ENCODE data around the gene CEBPA. TPM values are rescaled to one million over a fixed set of nuclear protein-coding genes. Genes with fewer than 3 reads are reported as not detected.
A peak's percentile ranks its signal among the peaks of the same experiment; 100 is the strongest.

Gene CEBPA
- polyA plus RNA-seq, 3 donors = 17.9 to 76.3 (median 47.5) TPM

GRCh38 chr19:33280351-33280921 is 21.9 kb downstream of the CEBPA start:
- Mint-ChIP-seq H3K9me3 (peaks cover 0 to 3% (median 0%) of the 10 kb centered on the region in 7 donors), H3K27me3 (ENCODE audit: low read depth in 3 of 3) (peaks cover 0 to 4% (median 0%) of the 10 kb centered on the region in 3 donors), H3K4me1 (peaks cover 54% of the 10 kb centered on the region), H3K4me3 (peak overlapping the region; percentile 63 to 88), H3K36me3 (no peaks in the 10 kb centered on the region), H3K27ac (peak overlapping the region; percentile 77 to 96 (median 89))
- no peak for TF ChIP-seq CTCF (IDR thresholded peaks at IDR 0.05)
- Histone ChIP-seq H3K27me3 (ENCODE audit: control insufficient read depth in 2 of 2, insufficient read depth in 2 of 2, low read length in 2 of 2) (no peaks in the 10 kb centered on the region), H3K27ac (ENCODE audit: low read depth in 1 of 2, low read length in 2 of 2) (peak overlapping the region in 1 of 2 donors; percentile 53), H3K4me3 (replicated peaks in 1 of 3; ENCODE audit: low read depth in 2 of 3, low read length in 3 of 3) (peak overlapping the region in 1 of 3 experiments; percentile 55), H3K4me2 (replicated peaks; ENCODE audit: extremely low read depth, low read length, poor library complexity, severe bottlenecking) (peak overlapping the region; percentile 68), H3K9ac (ENCODE audit: insufficient read depth, low read length, poor library complexity, severe bottlenecking) (no peak overlapping the region), H3K79me2 (ENCODE audit: insufficient read depth, low read length) (no peaks in the 10 kb centered on the region), H4K20me1 (ENCODE audit: insufficient read depth, low read length) (no peaks in the 10 kb centered on the region), H3K4me1 (ENCODE audit: control insufficient read depth in 1 of 2, insufficient read depth in 2 of 2, low read length in 2 of 2) (peaks cover 56 to 65% of the 10 kb centered on the region in 2 donors), H2AFZ (ENCODE audit: insufficient read depth, low read depth, low read length, poor library complexity, severe bottlenecking) (no peak overlapping the region), H3K9me3 (replicated peaks in 1 of 2; ENCODE audit: control insufficient read depth in 1 of 2, insufficient read depth in 1 of 2, low read length in 2 of 2) (no peaks in the 10 kb centered on the region), H3K36me3 (replicated peaks in 1 of 2; ENCODE audit: control insufficient read depth in 1 of 2, insufficient read depth in 2 of 2, low read length in 2 of 2) (no peaks in the 10 kb centered on the region)
- peak in 2 of 3 donors; percentile 73 to 75 for DNase-seq
- 8% methylated on average over 6 of the region's 8 CpGs for WGBS (ENCODE audit: insufficient coverage)
- intact Hi-C loops (cut with micrococcal nuclease) = no loop called here

GRCh38 chr19:33279430-33280350 is 22.6 kb downstream of the CEBPA start:
- 73% methylated on average over 15 of the region's 17 CpGs for WGBS (ENCODE audit: insufficient coverage)
- Mint-ChIP-seq H3K9me3 (peaks cover 0 to 3% (median 0%) of the 10 kb centered on the region in 7 donors), H3K4me1 (peaks cover 51% of the 10 kb centered on the region), H3K27ac (peak overlapping the region; percentile 20 to 96 (median 89)), H3K27me3 (ENCODE audit: low read depth in 3 of 3) (peaks cover 0 to 4% (median 0%) of the 10 kb centered on the region in 3 donors), H3K4me3 (peak overlapping the region in 1 of 2 donors; percentile 88), H3K36me3 (no peaks in the 10 kb centered on the region)
- H3K4me2 ChIP-seq (replicated peaks; ENCODE audit: extremely low read depth, low read length, poor library complexity, severe bottlenecking) = peak overlapping the region; percentile 68
- DNase-seq = no peak
- no peaks in the 10 kb centered on the region for H3K36me3 ChIP-seq (replicated peaks in 1 of 2; ENCODE audit: control insufficient read depth in 1 of 2, insufficient read depth in 2 of 2, low read length in 2 of 2)
- H3K9ac ChIP-seq (ENCODE audit: insufficient read depth, low read length, poor library complexity, severe bottlenecking) = peak overlapping the region; percentile 34
- intact Hi-C loops (cut with micrococcal nuclease) = no loop called here
- no peak overlapping the region for H2AFZ ChIP-seq (ENCODE audit: insufficient read depth, low read depth, low read length, poor library complexity, severe bottlenecking)
- no peak for TF ChIP-seq CTCF (IDR thresholded peaks at IDR 0.05)
- no peaks in the 10 kb centered on the region for H3K79me2 ChIP-seq (ENCODE audit: insufficient read depth, low read length)
- peak overlapping the region; percentile 10 to 53 for H3K27ac ChIP-seq (ENCODE audit: low read depth in 1 of 2, low read length in 2 of 2)
- H3K9me3 ChIP-seq (replicated peaks in 1 of 2; ENCODE audit: control insufficient read depth in 1 of 2, insufficient read depth in 1 of 2, low read length in 2 of 2) = no peaks in the 10 kb centered on the region
- H3K4me1 ChIP-seq (ENCODE audit: control insufficient read depth in 1 of 2, insufficient read depth in 2 of 2, low read length in 2 of 2) = peaks cover 56 to 65% of the 10 kb centered on the region in 2 donors
- no peaks in the 10 kb centered on the region for H3K27me3 ChIP-seq (ENCODE audit: control insufficient read depth in 2 of 2, insufficient read depth in 2 of 2, low read length in 2 of 2)
- H3K4me3 ChIP-seq (replicated peaks in 1 of 3; ENCODE audit: low read depth in 2 of 3, low read length in 3 of 3) = peak overlapping the region in 1 of 3 experiments; percentile 55
- H4K20me1 ChIP-seq (ENCODE audit: insufficient read depth, low read length) = no peaks in the 10 kb centered on the region
